ENCODE measurements around the gene RAB44. TPM values are rescaled to one million over a fixed set of nuclear protein-coding genes. Genes with fewer than 3 reads are reported as not detected.

RAB44 gene
- total RNA-seq, 1 experiment from 2014 or later = not detected

GRCh38 chr6:36665180-36665579, 32.4 kb upstream of the RAB44 start:
- Histone ChIP-seq H3K9me3 (ENCODE audit: control insufficient read depth, insufficient read depth, low read depth, low read length) (no peaks in the 10 kb centered on the region), H3K4me1 (ENCODE audit: control insufficient read depth, insufficient read depth, low read length) (peaks cover 4% of the 10 kb centered on the region; the same call in 1 of the 2 replicates), H3K36me3 (ENCODE audit: control insufficient read depth, insufficient read depth, low read length) (no peaks in the 10 kb centered on the region), H3K4me3 (ENCODE audit: low read depth in 2 of 2, low read length in 2 of 2) (no peak overlapping the region), H3K27ac (ENCODE audit: low read length) (no peak overlapping the region), H3K27me3 (ENCODE audit: control insufficient read depth, insufficient read depth, low read length) (no peaks in the 10 kb centered on the region)
- no peak for TF ChIP-seq CTCF (IDR thresholded peaks at IDR 0.05)
- no peak for TF ChIP-seq REST (IDR thresholded peaks at IDR 0.05; ENCODE audit: insufficient read depth in 1 of 2, low read depth in 2 of 2, low read length in 1 of 2)
- no peak for TF ChIP-seq POLR2AphosphoS5 (IDR thresholded peaks at IDR 0.05; ENCODE audit: low read depth, low read length)
- no peak for TF ChIP-seq SIN3A (IDR thresholded peaks at IDR 0.05; ENCODE audit: borderline replicate concordance, insufficient read depth, low read depth, low read length)
- no peak for TF ChIP-seq TCF7L2 (IDR thresholded peaks at IDR 0.05; ENCODE audit: low read depth, low read length)
- in situ Hi-C loops (cut with HindIII; ENCODE audit: low pct_unique_long_range_greater_than_20kb, low sequenced_read_pairs) (no loop called here), intact Hi-C loops (cut with micrococcal nuclease; ENCODE audit: unreplicated experiment) (no loop called here)
- ChIA-PET CTCF (interaction anchor here (0.6 kb wide), 1 partner anchor 9 kb away, joined by 3 read pairs; no protein-coding TSS in a partner anchor), POLR2A (no interaction called here)
- ATAC-seq = no peak
- BruUV-seq (replicated peaks) = no TSS peak
- no peak for DNase-seq (ENCODE audit: low read depth, low spot score)

GRCh38 chr6:36666287-36666686, 31.3 kb upstream of the RAB44 start:
- no peak for ATAC-seq
- Histone ChIP-seq H3K27ac (ENCODE audit: low read length) (no peak overlapping the region), H3K9me3 (ENCODE audit: control insufficient read depth, insufficient read depth, low read depth, low read length) (no peaks in the 10 kb centered on the region), H3K36me3 (ENCODE audit: control insufficient read depth, insufficient read depth, low read length) (no peaks in the 10 kb centered on the region), H3K27me3 (ENCODE audit: control insufficient read depth, insufficient read depth, low read length) (no peaks in the 10 kb centered on the region), H3K4me3 (ENCODE audit: low read depth in 2 of 2, low read length in 2 of 2) (no peak overlapping the region), H3K4me1 (ENCODE audit: control insufficient read depth, insufficient read depth, low read length) (peaks cover 4% of the 10 kb centered on the region; the same call in 1 of the 2 replicates)
- no peak for TF ChIP-seq CTCF (IDR thresholded peaks at IDR 0.05)
- no peak for TF ChIP-seq POLR2AphosphoS5 (IDR thresholded peaks at IDR 0.05; ENCODE audit: low read depth, low read length)
- in situ Hi-C loops (cut with HindIII; ENCODE audit: low pct_unique_long_range_greater_than_20kb, low sequenced_read_pairs) (no loop called here), intact Hi-C loops (cut with micrococcal nuclease; ENCODE audit: unreplicated experiment) (no loop called here)
- no peak for DNase-seq (ENCODE audit: low read depth, low spot score)
- no TSS peak for BruUV-seq (replicated peaks)
- ChIA-PET CTCF (interaction anchor here (0.6 kb wide), 1 partner anchor 51 kb away, joined by 6 read pairs; no protein-coding TSS in a partner anchor), POLR2A (interaction anchor here (0.6 to 1.1 kb wide), 2 partner anchors 10 to 42 kb away, joined by 3 to 5 read pairs; no protein-coding TSS in a partner anchor)
